Heart right ventricle (tissue), 16 donors: ENCODE results near the gene BFSP1. TPM values are rescaled to one million over a fixed set of nuclear protein-coding genes. Genes with fewer than 3 reads are reported as not detected.

ENCODE experiments used
- ATAC-seq, 8 donors: fragments of 200-7000 bp; cut with Tn5 transposase; one replicate each; pipeline ENCODE4 v1.9.1; 2020; ENCODE audit warnings: mild to moderate bottlenecking in 8 of 8, moderate library complexity in 8 of 8, moderate number of reproducible peaks in 1 of 8
- DNase-seq, 2 donors: peaks; one replicate each; pipeline ENCODE4 v3.0.0-alpha.2; 2020
- H3K27ac ChIP-seq, 10 donors: fragments of 200-600 bp; sonication (generic) in 2 of 10; one replicate each; pipeline versions ENCODE4 v1.5.0 to v1.8.0; 2020 to 2022; ENCODE audit warnings: mild to moderate bottlenecking in 3 of 10
- H3K27me3 ChIP-seq, 7 donors: fragments of 200-600 bp; one replicate each; pipeline ENCODE4 v1.8.0; 2021 to 2022; ENCODE audit warnings: mild to moderate bottlenecking in 2 of 7
- H3K36me3 ChIP-seq, 9 donors: fragments of 200-600 bp; sonication (generic) in 1 of 9; one replicate each; pipeline versions ENCODE4 v1.5.0 to v1.8.0; 2020 to 2022; ENCODE audit warnings: mild to moderate bottlenecking in 2 of 9
- H3K4me1 ChIP-seq, 9 donors: fragments of 200-600 bp; sonication (generic) in 1 of 9; one replicate each; pipeline versions ENCODE4 v1.5.0 to v1.8.0; 2020 to 2022; ENCODE audit warnings: mild to moderate bottlenecking in 4 of 9
- H3K4me3 ChIP-seq, 10 donors: fragments of 200-600 bp; sonication (generic) in 2 of 10; one replicate each; pipeline versions ENCODE4 v1.5.0 to v1.8.0; 2020 to 2022; ENCODE audit warnings: mild to moderate bottlenecking in 7 of 10, moderate library complexity in 2 of 10
- H3K9me3 ChIP-seq, 11 donors: fragments of 200-600 bp in 10 of 11; sonication (generic) in 2 of 11; one replicate each; pipeline versions ENCODE4 v1.5.0 to v1.8.0; 2013 to 2022; ENCODE audit warnings: mild to moderate bottlenecking in 2 of 11, control low read depth in 1 of 11, moderate library complexity in 1 of 11
- WGBS, 2 donors: extraction: QIAGEN DNeasy Blood & Tissue Kit; methylation state at CpG; one replicate each; pipeline ENCODE4 v1.1.7; 2013; ENCODE audit warnings: inconsistent platforms in 1 of 2; 5-methylcytosine and 5-hydroxymethylcytosine counted together
- intact Hi-C, 10 donors: fragments of 100-400 bp; cut with DNase I; formaldehyde crosslinking; loops; one replicate each; pipeline versions ENCODE4 v1.11.1 to v1.14.2; 2022
- polyA plus RNA-seq, 2 donors: library from polyadenylated mRNA; stranded (reverse); fragments of 200-250 nt; gene quantifications; one replicate each; pipeline ENCODE4 v1.2.3, GENCODE V29; 2013
- total RNA-seq, 10 donors: library from RNA; stranded (reverse); fragmentation: NEBNext Ultra II Directional in 3 of 10; extraction: Animal tissue kit (Norgen Biotek cat#: 25700) in 3 of 10; gene quantifications; one replicate each; pipeline versions ENCODE4 v1.2.1 to v1.2.4, GENCODE V29; 2021 to 2023
- TF ChIP-seq, protein P1 (sequence below), 9 donors: fragments of 200-600 bp; sonication (generic) in 2 of 9; IDR thresholded peaks; one replicate each; pipeline versions ENCODE4 v1.5.0 to v1.8.0; 2021 to 2022; ENCODE audit warnings: antibody characterized with exemption in 9 of 9, mild to moderate bottlenecking in 5 of 9, moderate library complexity in 1 of 9
- donor health status: Arrhythmogenic right ventricular cardiomyopathy.
- donor health status: ischemic (EF 13 %, LVEDD 7.1; RV severe dilation, severe dysfunction).
- donor health status: healthy with polysubstance abuse.
- donor health status: DM: no; HTN: yes; CAD: no.
- donor health status: DM: no; HTN: no; CAD: no.
- donor health status: ischemic (EF 25% LVEDD 6.9; RV normal size, moderate dysfunction).
- donor health status: ischemic (EF 25% LVEDD 5.7; RV mildly dilated, moderate dysfunction).
- donor health status: healthy.
- donor health status: DM: yes; HTN: yes; CAD: no.
- donor health status: Ischemic cardiomyopathy.
- donor health status: ischemic (EF 35%, LVEDD 5.7; RV mildly dilated, moderate dysfunction).
- donor health status: nonischemic (EF 11% LVEDD 7.7; RV severe dilation, severe dysfunction).
- donor health status: DM: yes; HTN: yes; CAD: no.
- donor health status: PGD.
- donor health status: ischemic (EF 29% LVEDD 5.4; RV normal size, mild dysfunction).
- donor health status: nonischemic (EF 23%, LVEDD 6.1; RV moderate dilation, normal function).

The BFSP1 gene
- total and polyA plus RNA-seq, 12 donors = 0.19 to 1.9 (median 0.61) TPM

DNA sequence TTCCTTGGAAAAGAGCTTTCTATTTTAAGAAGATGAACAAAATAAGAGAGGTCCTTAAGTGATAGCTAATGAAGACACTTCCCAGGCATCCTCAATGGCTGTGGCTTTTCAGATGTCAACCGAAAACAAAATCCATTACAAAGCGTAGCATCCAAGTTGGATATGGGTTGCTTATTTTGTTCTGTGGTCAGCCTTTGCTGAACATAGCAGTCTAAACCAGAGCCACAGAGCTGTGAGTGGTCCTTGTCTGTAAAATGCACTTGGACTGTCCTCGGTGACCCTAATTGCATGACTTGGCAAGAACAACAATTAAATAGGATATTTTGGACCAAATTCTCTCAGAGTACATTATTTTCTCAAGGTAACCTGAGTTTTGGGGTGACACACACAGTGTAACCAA lies 10.4 kb upstream of the BFSP1 start:
- H3K27me3 ChIP-seq = no peaks in the 10 kb centered on the region
- no peak overlapping the region for H3K27ac ChIP-seq
- H3K4me1 ChIP-seq = peaks cover 0 to 24% (median 7%) of the 10 kb centered on the region in 9 donors

GRCh38 chr20:17538517-17539170 lies 7.5 kb upstream of the BFSP1 start:
- Histone ChIP-seq H3K9me3 (no peaks in the 10 kb centered on the region), H3K36me3 (no peaks in the 10 kb centered on the region), H3K27ac (no peak overlapping the region), H3K4me3 (no peak overlapping the region), H3K4me1 (peaks cover 0 to 19% (median 7%) of the 10 kb centered on the region in 9 donors), H3K27me3 (no peaks in the 10 kb centered on the region)
- intact Hi-C loops = loop anchor here in 8 of 10 donors (5.0 to 10.0 kb wide), 7 partner anchors 34 to 459 kb away; partner anchors contain the start of gene DSTN (in 1 of the 8)
- DNase-seq (no peak), ATAC-seq (no peak)
- 73 to 81% methylated on average over 7 of the region's 7 CpGs for WGBS, 2 donors
- TF ChIP-seq, protein P1, sequence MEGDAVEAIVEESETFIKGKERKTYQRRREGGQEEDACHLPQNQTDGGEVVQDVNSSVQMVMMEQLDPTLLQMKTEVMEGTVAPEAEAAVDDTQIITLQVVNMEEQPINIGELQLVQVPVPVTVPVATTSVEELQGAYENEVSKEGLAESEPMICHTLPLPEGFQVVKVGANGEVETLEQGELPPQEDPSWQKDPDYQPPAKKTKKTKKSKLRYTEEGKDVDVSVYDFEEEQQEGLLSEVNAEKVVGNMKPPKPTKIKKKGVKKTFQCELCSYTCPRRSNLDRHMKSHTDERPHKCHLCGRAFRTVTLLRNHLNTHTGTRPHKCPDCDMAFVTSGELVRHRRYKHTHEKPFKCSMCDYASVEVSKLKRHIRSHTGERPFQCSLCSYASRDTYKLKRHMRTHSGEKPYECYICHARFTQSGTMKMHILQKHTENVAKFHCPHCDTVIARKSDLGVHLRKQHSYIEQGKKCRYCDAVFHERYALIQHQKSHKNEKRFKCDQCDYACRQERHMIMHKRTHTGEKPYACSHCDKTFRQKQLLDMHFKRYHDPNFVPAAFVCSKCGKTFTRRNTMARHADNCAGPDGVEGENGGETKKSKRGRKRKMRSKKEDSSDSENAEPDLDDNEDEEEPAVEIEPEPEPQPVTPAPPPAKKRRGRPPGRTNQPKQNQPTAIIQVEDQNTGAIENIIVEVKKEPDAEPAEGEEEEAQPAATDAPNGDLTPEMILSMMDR (IDR thresholded peaks at IDR 0.05) = no peak

More for the DNA sequence above, 10.4 kb upstream of the BFSP1 start:
- no peaks in the 10 kb centered on the region for H3K9me3 ChIP-seq
- H3K4me3 ChIP-seq = no peak overlapping the region
- no peaks in the 10 kb centered on the region for H3K36me3 ChIP-seq
- WGBS, 2 donors = 89 to 91% methylated on average over 3 of the region's 3 CpGs
- ATAC-seq (no peak), DNase-seq (no peak)
- intact Hi-C loops = no loop called here
- TF ChIP-seq, protein P1 (IDR thresholded peaks at IDR 0.05) = no peak

- Histone ChIP-seq H3K9me3 (no peaks in the 10 kb centered on the region), H3K27me3 (no peaks in the 10 kb centered on the region), H3K36me3 (no peaks in the 10 kb centered on the region), H3K27ac (no peak overlapping the region), H3K4me3 (no peak overlapping the region), H3K4me1 (peaks cover 0 to 16% (median 4%) of the 10 kb centered on the region in 9 donors)
- WGBS, 2 donors = 77 to 81% methylated on average over 3 of the region's 3 CpGs
- intact Hi-C loops = loop anchor here (1.0 to 10.0 kb wide), 12 partner anchors 34 to 459 kb away; partner anchors contain the start of gene DSTN (in 1 of the 10)
- DNase-seq (no peak), ATAC-seq (no peak)
- TF ChIP-seq, protein P1 (IDR thresholded peaks at IDR 0.05) = no peak
Observed at GRCh38 chr20:17537959-17538358, 6.8 kb upstream of the BFSP1 start.

DNA sequence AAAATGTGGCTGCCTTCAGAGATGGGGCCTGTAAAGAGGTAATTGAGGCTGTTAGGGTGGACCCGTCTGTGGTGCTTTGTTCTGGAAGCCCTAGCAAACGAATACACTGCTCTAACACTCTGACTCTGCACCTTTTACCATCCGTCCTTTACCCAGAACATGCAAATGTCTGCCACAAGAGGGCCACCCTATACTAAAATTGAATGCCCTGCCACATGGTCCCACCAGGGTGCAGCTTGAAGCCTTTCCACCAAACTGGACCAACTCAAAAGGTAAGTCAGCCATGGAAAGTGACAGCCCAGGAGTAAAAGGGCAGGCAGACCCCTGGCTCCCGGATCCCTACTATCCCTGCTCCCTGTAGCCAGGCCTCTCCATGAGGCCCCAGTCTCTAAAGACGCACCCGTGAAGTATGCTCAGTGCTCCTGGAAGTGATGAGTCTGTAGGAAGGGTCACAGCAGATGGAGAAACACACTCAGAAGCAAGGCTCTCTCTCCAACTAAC lies 5.8 kb upstream of the BFSP1 start:
- intact Hi-C loops = loop anchor here (1.0 to 10.0 kb wide), 12 partner anchors 35 to 460 kb away; partner anchors contain the start of gene DSTN (in 1 of the 10)
- peaks cover 0 to 2% (median 0%) of the 10 kb centered on the region in 7 donors for H3K27me3 ChIP-seq
- DNase-seq = peak; percentile 26 to 77
- peaks cover 0 to 10% (median under 1%) of the 10 kb centered on the region in 9 donors for H3K4me1 ChIP-seq
- peak; percentile 96 to 98 (median 97) for ATAC-seq
- no peak overlapping the region for H3K27ac ChIP-seq
- H3K4me3 ChIP-seq = no peak overlapping the region
- TF ChIP-seq, protein P1 (IDR thresholded peaks at IDR 0.05) = peak; percentile 80 to 95 (median 89)
- H3K36me3 ChIP-seq = no peaks in the 10 kb centered on the region
- 22 to 26% methylated on average over 6 of the region's 6 CpGs for WGBS, 2 donors
- H3K9me3 ChIP-seq = no peaks in the 10 kb centered on the region
